ENCODE measurements around the gene SEC11A.
A peak's percentile ranks its signal among the peaks of the same experiment; 100 is the strongest.
"Not testable (repeated sequence)": the region's sequence is repeated elsewhere in the genome, so short reads cannot be mapped to it uniquely, and the experiment has no call there.

Gene SEC11A

GRCh38 chr15:84703808-84704207 is 12.1 kb downstream of the SEC11A start:
- Histone ChIP-seq H3K27me3 (ENCODE audit: control insufficient read depth in 1 of 2, insufficient read depth in 2 of 2, low read length in 2 of 2) (no peaks in the 10 kb centered on the region), H3K9me3 (ENCODE audit: control insufficient read depth in 2 of 2, low read length in 2 of 2) (no peaks in the 10 kb centered on the region), H3K36me3 (ENCODE audit: control insufficient read depth in 2 of 2, insufficient read depth in 2 of 2, low read length in 2 of 2) (peaks cover 0 to 3% of the 10 kb centered on the region in 2 donors), H3K27ac (ENCODE audit: low read length) (peak overlapping the region; percentile 49), H3K4me1 (ENCODE audit: control insufficient read depth, insufficient read depth, low read length) (peaks cover 13% of the 10 kb centered on the region), H3K9ac (ENCODE audit: low read length in 2 of 2) (no peak overlapping the region), H3K4me3 (ENCODE audit: low read length in 2 of 2) (no peak overlapping the region)

GRCh38 chr15:84702961-84703482 is 12.9 kb downstream of the SEC11A start:
- Histone ChIP-seq H3K27ac (ENCODE audit: low read length) (peak overlapping the region; percentile 49), H3K4me3 (ENCODE audit: low read length in 2 of 2) (peak overlapping the region in 1 of 2 donors; percentile 0), H3K27me3 (ENCODE audit: control insufficient read depth in 1 of 2, insufficient read depth in 2 of 2, low read length in 2 of 2) (no peaks in the 10 kb centered on the region), H3K9me3 (ENCODE audit: control insufficient read depth in 2 of 2, low read length in 2 of 2) (no peaks in the 10 kb centered on the region), H3K36me3 (ENCODE audit: control insufficient read depth in 2 of 2, insufficient read depth in 2 of 2, low read length in 2 of 2) (peaks cover 0 to 3% of the 10 kb centered on the region in 2 donors), H3K9ac (ENCODE audit: low read length in 2 of 2) (no peak overlapping the region), H3K4me1 (ENCODE audit: control insufficient read depth, insufficient read depth, low read length) (peaks cover 13% of the 10 kb centered on the region)

- no peaks in the 10 kb centered on the region for H3K27me3 ChIP-seq (ENCODE audit: control insufficient read depth in 1 of 2, insufficient read depth in 2 of 2, low read length in 2 of 2)
- no peak overlapping the region for H3K4me3 ChIP-seq (ENCODE audit: low read length in 2 of 2)
- H3K9me3 ChIP-seq (ENCODE audit: control insufficient read depth in 2 of 2, low read length in 2 of 2), result no peaks in the 10 kb centered on the region
- H3K9ac ChIP-seq (ENCODE audit: low read length in 2 of 2), result no peak overlapping the region
- peaks cover 13% of the 10 kb centered on the region for H3K4me1 ChIP-seq (ENCODE audit: control insufficient read depth, insufficient read depth, low read length)
- no peak overlapping the region for H3K27ac ChIP-seq (ENCODE audit: low read length)
- no peaks in the 10 kb centered on the region for H3K36me3 ChIP-seq (ENCODE audit: control insufficient read depth in 2 of 2, insufficient read depth in 2 of 2, low read length in 2 of 2)
Observed at GRCh38 chr15:84699538-84700191, 16.3 kb downstream of the SEC11A start.

GRCh38 chr15:84697236-84697990 is 18.5 kb downstream of the SEC11A start:
- no peaks in the 10 kb centered on the region for H3K9me3 ChIP-seq (ENCODE audit: control insufficient read depth in 2 of 2, low read length in 2 of 2)
- no peak overlapping the region for H3K9ac ChIP-seq (ENCODE audit: low read length in 2 of 2)
- no peaks in the 10 kb centered on the region for H3K27me3 ChIP-seq (ENCODE audit: control insufficient read depth in 1 of 2, insufficient read depth in 2 of 2, low read length in 2 of 2)
- H3K4me1 ChIP-seq (ENCODE audit: control insufficient read depth, insufficient read depth, low read length), result peaks cover 1% of the 10 kb centered on the region
- H3K36me3 ChIP-seq (ENCODE audit: control insufficient read depth in 2 of 2, insufficient read depth in 2 of 2, low read length in 2 of 2), result no peaks in the 10 kb centered on the region
- no peak overlapping the region for H3K4me3 ChIP-seq (ENCODE audit: low read length in 2 of 2)
- no peak overlapping the region for H3K27ac ChIP-seq (ENCODE audit: low read length)

GRCh38 chr15:84696757-84697156 is 19.2 kb downstream of the SEC11A start:
- no peaks in the 10 kb centered on the region for H3K9me3 ChIP-seq (ENCODE audit: control insufficient read depth in 2 of 2, low read length in 2 of 2)
- H3K4me1 ChIP-seq (ENCODE audit: control insufficient read depth, insufficient read depth, low read length), result no peaks in the 10 kb centered on the region
- H3K27ac ChIP-seq (ENCODE audit: low read length), result no peak overlapping the region
- H3K9ac ChIP-seq (ENCODE audit: low read length in 2 of 2), result no peak overlapping the region
- H3K4me3 ChIP-seq (ENCODE audit: low read length in 2 of 2), result no peak overlapping the region
- no peaks in the 10 kb centered on the region for H3K36me3 ChIP-seq (ENCODE audit: control insufficient read depth in 2 of 2, insufficient read depth in 2 of 2, low read length in 2 of 2)
- no peaks in the 10 kb centered on the region for H3K27me3 ChIP-seq (ENCODE audit: control insufficient read depth in 1 of 2, insufficient read depth in 2 of 2, low read length in 2 of 2)

- H3K9ac ChIP-seq (ENCODE audit: low read length in 2 of 2), result no peak overlapping the region
Observed at GRCh38 chr15:84690342-84690741, 25.6 kb downstream of the SEC11A start.

GRCh38 chr15:84689858-84690257 is 26.1 kb downstream of the SEC11A start:
- Histone ChIP-seq H3K36me3 (ENCODE audit: control insufficient read depth in 2 of 2, insufficient read depth in 2 of 2, low read length in 2 of 2) (peaks cover 2 to 8% of the 10 kb centered on the region in 2 donors), H3K4me3 (ENCODE audit: low read length in 2 of 2) (no peak overlapping the region), H3K9me3 (ENCODE audit: control insufficient read depth in 2 of 2, low read length in 2 of 2) (no peaks in the 10 kb centered on the region), H3K9ac (ENCODE audit: low read length in 2 of 2) (no peak overlapping the region), H3K4me1 (ENCODE audit: control insufficient read depth, insufficient read depth, low read length) (no peaks in the 10 kb centered on the region), H3K27me3 (ENCODE audit: control insufficient read depth in 1 of 2, insufficient read depth in 2 of 2, low read length in 2 of 2) (no peaks in the 10 kb centered on the region), H3K27ac (ENCODE audit: low read length) (no peak overlapping the region)

More at GRCh38 chr15:84690342-84690741, 25.6 kb downstream of the SEC11A start:
- Histone ChIP-seq H3K9me3 (ENCODE audit: control insufficient read depth in 2 of 2, low read length in 2 of 2) (no peaks in the 10 kb centered on the region), H3K4me3 (ENCODE audit: low read length in 2 of 2) (no peak overlapping the region), H3K4me1 (ENCODE audit: control insufficient read depth, insufficient read depth, low read length) (no peaks in the 10 kb centered on the region), H3K36me3 (ENCODE audit: control insufficient read depth in 2 of 2, insufficient read depth in 2 of 2, low read length in 2 of 2) (peaks cover 2 to 8% of the 10 kb centered on the region in 2 donors), H3K27me3 (ENCODE audit: control insufficient read depth in 1 of 2, insufficient read depth in 2 of 2, low read length in 2 of 2) (no peaks in the 10 kb centered on the region), H3K27ac (ENCODE audit: low read length) (no peak overlapping the region)

- not testable (repeated sequence) for H3K4me3 ChIP-seq (ENCODE audit: low read length in 2 of 2); H3K9me3 ChIP-seq (ENCODE audit: control insufficient read depth in 2 of 2, low read length in 2 of 2); H3K27ac ChIP-seq (ENCODE audit: low read length); H3K27me3 ChIP-seq (ENCODE audit: control insufficient read depth in 1 of 2, insufficient read depth in 2 of 2, low read length in 2 of 2); H3K4me1 ChIP-seq (ENCODE audit: control insufficient read depth, insufficient read depth, low read length); H3K9ac ChIP-seq (ENCODE audit: low read length in 2 of 2)
- H3K36me3 ChIP-seq (ENCODE audit: control insufficient read depth in 2 of 2, insufficient read depth in 2 of 2, low read length in 2 of 2), result peaks cover 5 to 14% of the 10 kb centered on the region in 2 donors
Observed at GRCh38 chr15:84686446-84686845, 29.5 kb downstream of the SEC11A start.

GRCh38 chr15:84685304-84685703 is 30.6 kb downstream of the SEC11A start:
- H3K36me3 ChIP-seq (ENCODE audit: control insufficient read depth in 2 of 2, insufficient read depth in 2 of 2, low read length in 2 of 2), result peaks cover 10 to 14% of the 10 kb centered on the region in 2 donors

GRCh38 chr15:84684092-84684491 is 31.8 kb downstream of the SEC11A start:
- H3K36me3 ChIP-seq (ENCODE audit: control insufficient read depth in 2 of 2, insufficient read depth in 2 of 2, low read length in 2 of 2), result peaks cover 13 to 16% of the 10 kb centered on the region in 2 donors

More at GRCh38 chr15:84685304-84685703, 30.6 kb downstream of the SEC11A start:
- H3K27me3 ChIP-seq (ENCODE audit: control insufficient read depth in 1 of 2, insufficient read depth in 2 of 2, low read length in 2 of 2), result no peaks in the 10 kb centered on the region
- H3K27ac ChIP-seq (ENCODE audit: low read length), result no peak overlapping the region
- no peaks in the 10 kb centered on the region for H3K4me1 ChIP-seq (ENCODE audit: control insufficient read depth, insufficient read depth, low read length)
- H3K9me3 ChIP-seq (ENCODE audit: control insufficient read depth in 2 of 2, low read length in 2 of 2), result no peaks in the 10 kb centered on the region
- no peak overlapping the region for H3K9ac ChIP-seq (ENCODE audit: low read length in 2 of 2)
- no peak overlapping the region for H3K4me3 ChIP-seq (ENCODE audit: low read length in 2 of 2)

GRCh38 chr15:84681831-84682230 is 34.1 kb downstream of the SEC11A start:
- H3K9me3 ChIP-seq (ENCODE audit: control insufficient read depth in 2 of 2, low read length in 2 of 2), result no peaks in the 10 kb centered on the region
- H3K27ac ChIP-seq (ENCODE audit: low read length), result no peak overlapping the region
- no peaks in the 10 kb centered on the region for H3K4me1 ChIP-seq (ENCODE audit: control insufficient read depth, insufficient read depth, low read length)
- peaks cover 10 to 14% of the 10 kb centered on the region in 2 donors for H3K36me3 ChIP-seq (ENCODE audit: control insufficient read depth in 2 of 2, insufficient read depth in 2 of 2, low read length in 2 of 2)
- H3K4me3 ChIP-seq (ENCODE audit: low read length in 2 of 2), result no peak overlapping the region
- H3K27me3 ChIP-seq (ENCODE audit: control insufficient read depth in 1 of 2, insufficient read depth in 2 of 2, low read length in 2 of 2), result no peaks in the 10 kb centered on the region
- H3K9ac ChIP-seq (ENCODE audit: low read length in 2 of 2), result no peak overlapping the region

More at GRCh38 chr15:84684092-84684491, 31.8 kb downstream of the SEC11A start:
- H3K4me1 ChIP-seq (ENCODE audit: control insufficient read depth, insufficient read depth, low read length), result no peaks in the 10 kb centered on the region
- H3K4me3 ChIP-seq (ENCODE audit: low read length in 2 of 2), result no peak overlapping the region
- no peaks in the 10 kb centered on the region for H3K27me3 ChIP-seq (ENCODE audit: control insufficient read depth in 1 of 2, insufficient read depth in 2 of 2, low read length in 2 of 2)
- H3K9ac ChIP-seq (ENCODE audit: low read length in 2 of 2), result no peak overlapping the region
- no peak overlapping the region for H3K27ac ChIP-seq (ENCODE audit: low read length)
- H3K9me3 ChIP-seq (ENCODE audit: control insufficient read depth in 2 of 2, low read length in 2 of 2), result no peaks in the 10 kb centered on the region

Measured in stomach smooth muscle (tissue), 2 donors.